HFF-Myc (cell line): ENCODE data around the gene LAMB1.

Source experiments
- DNase-seq: peaks from one replicate; pipeline ENCODE4 v3.0.0-alpha.2; 2011; ENCODE audit warnings: low read depth; ENCODE audit errors: extremely low read depth
- H3K4me3 ChIP-seq: replicated peaks from 2 replicates; pipeline ENCODE4 v1.5.1; 2011; ENCODE audit warnings: low read depth, mild to moderate bottlenecking, control low read depth, low read length
- TF ChIP-seq, protein P1 (sequence below): IDR thresholded peaks from 2 replicates; pipeline ENCODE4 v1.5.1; 2012; ENCODE audit warnings: mild to moderate bottlenecking, low read depth, low read length, control low read depth; ENCODE audit errors: missing control alignments

The LAMB1 gene

DNA sequence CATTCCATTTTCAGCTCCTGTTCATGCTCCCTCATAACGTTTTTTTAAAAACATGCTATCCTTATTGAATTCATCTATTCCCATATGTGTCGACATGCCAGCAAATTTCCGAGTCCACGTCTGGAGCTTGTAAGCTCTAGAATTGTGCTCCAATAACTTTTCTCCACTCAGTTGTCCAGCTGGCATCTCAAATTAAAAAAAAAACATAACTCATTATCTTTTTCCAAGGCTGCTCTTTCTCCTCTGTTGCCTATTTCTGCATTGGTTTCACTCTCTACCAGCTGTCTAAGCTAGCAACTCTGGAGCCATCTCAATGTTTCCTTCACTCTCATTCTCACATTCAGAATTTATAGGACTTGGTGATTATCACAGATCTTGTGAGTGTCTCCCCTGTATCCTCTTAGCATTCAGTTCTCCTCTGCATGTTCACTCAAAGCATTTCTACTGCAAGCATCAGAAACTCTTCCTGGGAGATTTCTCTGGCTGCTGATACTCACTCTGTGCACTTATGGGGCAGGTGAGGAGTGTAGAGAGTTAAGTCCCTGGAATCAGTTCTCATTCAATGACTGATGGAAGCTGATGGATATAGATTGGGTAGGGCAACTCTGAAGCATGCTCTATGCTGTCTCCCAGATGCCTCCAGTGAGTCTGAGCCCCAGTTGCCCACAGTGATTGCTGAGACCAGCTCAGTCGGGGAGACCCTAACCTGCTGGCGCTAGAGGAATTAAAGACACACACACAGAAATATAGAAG lies 118.7 kb downstream of the LAMB1 start:
- no peak for DNase-seq
- no peak overlapping the region for H3K4me3 ChIP-seq
- TF ChIP-seq, protein P1, sequence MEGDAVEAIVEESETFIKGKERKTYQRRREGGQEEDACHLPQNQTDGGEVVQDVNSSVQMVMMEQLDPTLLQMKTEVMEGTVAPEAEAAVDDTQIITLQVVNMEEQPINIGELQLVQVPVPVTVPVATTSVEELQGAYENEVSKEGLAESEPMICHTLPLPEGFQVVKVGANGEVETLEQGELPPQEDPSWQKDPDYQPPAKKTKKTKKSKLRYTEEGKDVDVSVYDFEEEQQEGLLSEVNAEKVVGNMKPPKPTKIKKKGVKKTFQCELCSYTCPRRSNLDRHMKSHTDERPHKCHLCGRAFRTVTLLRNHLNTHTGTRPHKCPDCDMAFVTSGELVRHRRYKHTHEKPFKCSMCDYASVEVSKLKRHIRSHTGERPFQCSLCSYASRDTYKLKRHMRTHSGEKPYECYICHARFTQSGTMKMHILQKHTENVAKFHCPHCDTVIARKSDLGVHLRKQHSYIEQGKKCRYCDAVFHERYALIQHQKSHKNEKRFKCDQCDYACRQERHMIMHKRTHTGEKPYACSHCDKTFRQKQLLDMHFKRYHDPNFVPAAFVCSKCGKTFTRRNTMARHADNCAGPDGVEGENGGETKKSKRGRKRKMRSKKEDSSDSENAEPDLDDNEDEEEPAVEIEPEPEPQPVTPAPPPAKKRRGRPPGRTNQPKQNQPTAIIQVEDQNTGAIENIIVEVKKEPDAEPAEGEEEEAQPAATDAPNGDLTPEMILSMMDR, result no peak

DNA sequence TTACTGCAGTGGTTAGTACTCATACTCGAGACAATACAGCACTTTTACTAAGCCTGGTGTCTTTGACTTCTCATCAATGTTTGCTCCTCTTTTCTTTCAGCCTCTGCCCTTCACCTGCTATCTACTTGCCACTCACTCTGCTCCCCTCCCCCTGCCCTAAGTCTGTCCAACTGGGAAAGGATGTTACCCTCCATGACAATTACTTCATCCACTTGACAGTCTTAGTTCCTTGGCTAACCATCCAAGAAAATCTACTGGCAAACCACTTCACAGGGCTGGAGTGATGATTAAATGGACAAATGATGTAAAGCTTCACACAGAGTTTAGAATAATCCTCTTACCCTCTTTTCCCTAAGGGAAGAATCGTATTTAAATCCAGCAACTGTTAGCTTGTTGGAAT lies 120.2 kb downstream of the LAMB1 start:
- TF ChIP-seq, protein P1, result no peak
- no peak overlapping the region for H3K4me3 ChIP-seq
- DNase-seq, result no peak

DNA sequence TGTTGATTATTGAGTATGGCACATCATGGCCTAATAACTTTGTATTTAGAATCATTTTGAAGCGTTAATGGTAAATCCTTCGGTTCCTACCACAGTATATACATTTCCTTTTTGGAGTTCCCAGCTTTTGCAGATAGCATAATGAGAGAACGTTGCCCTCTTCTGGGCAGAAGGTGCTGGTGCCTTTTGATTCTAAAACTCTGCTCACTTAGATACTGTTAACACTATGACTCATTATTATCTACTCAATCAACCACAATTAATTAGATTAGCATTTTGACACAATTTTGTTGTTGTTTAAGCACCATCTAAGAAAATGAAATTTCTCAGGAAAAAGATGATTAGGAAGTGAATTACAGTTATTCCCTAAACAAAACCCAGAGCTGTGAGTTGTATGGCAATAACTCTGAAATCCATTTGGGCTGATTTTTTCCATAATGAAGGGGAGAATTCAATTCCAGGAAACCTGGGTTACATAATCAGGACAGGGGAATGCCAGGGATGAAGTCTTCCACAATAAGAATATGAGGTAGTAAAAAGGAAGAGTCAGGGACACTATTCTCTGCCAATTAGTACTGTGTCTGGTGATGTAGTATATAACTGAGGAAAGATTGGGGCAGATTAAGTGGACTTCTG lies 123.4 kb downstream of the LAMB1 start:
- no peak overlapping the region for H3K4me3 ChIP-seq
- no peak for DNase-seq
- TF ChIP-seq, protein P1, result peak; percentile 69

DNA sequence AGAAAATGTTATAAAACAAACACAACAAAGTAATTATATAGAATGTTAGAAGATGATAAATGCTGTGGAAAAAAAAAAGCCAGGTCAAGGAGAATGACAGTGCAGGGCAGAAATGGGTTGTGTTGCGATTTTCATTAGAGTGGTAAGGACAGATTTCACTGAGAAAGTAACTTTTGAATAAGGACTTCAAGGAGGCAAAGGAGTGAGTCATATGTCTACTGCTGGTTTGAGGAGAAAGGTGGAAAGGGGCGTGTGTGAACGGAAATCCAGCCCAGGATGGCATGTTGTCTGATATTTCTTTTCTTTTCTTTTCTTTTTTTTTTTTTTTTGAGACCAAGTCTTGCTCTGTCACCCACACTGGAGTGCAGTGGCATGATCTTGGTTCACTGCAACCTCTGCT lies 124.3 kb downstream of the LAMB1 start:
- DNase-seq, result no peak
- TF ChIP-seq, protein P1, result no peak
- H3K4me3 ChIP-seq, result no peak overlapping the region

DNA sequence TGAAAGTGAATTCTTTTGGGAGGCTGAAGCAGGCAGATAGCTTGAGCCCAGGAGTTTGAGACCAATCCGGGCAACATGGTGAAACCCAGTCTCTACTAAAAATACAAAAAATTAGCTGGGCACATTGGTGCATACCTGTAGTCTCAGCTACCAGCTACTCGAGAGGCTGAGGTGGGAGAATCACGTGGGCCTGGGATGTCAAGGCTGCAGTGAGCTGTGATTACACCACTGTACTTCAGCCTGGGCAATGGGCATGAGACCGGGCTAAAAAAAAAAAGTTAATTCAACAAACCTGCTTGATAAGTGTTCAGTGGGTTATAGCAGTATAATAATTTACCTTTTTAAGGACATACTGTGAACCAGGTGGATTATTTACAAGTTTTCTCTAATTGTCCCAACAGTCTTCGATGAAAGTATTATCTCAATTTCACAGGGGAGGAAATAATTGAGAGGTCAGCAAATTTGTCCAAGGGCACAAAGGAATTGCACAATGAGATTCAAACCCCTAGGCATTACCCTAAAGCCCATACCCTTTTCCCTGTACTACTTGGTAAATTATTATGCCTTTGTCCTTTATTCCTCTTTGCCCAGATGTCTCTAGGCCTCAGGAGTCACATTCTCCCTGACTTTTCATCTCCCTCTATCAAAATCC lies 125.1 kb downstream of the LAMB1 start:
- TF ChIP-seq, protein P1, result no peak
- DNase-seq, result no peak

DNA sequence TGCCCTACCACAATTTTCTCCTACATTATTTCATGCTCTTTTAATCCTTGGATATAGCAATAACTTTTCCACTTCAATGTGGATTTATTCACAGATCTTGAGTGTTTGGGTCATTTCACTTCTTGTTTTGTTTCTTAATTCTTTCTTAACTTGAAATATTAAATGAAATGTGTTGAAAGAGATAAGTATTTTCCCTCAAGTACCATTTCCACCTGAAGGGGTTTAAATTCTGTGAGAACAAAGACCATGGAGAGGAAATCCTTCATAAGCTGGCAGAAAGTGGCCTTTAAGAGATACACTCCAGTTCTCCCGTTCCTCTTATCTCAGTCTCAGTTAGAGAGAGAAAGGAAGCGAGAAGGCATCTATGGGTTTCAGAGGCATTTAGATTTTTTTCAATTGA lies 126.0 kb downstream of the LAMB1 start:
- TF ChIP-seq, protein P1, result no peak
- DNase-seq, result no peak
- H3K4me3 ChIP-seq, result no peak overlapping the region

More for the DNA sequence above, 125.1 kb downstream of the LAMB1 start:
- H3K4me3 ChIP-seq, result no peak overlapping the region
